ENCODE data around the gene PTPRN2. TPM values are rescaled to one million over a fixed set of nuclear protein-coding genes. Genes with fewer than 3 reads are reported as not detected.

Gene PTPRN2
- total and polyA plus RNA-seq, 2 of the 8 experiments (the other 6 are each of a cell fraction or from before 2014, with no cell fraction given) = 2.6 to 4.5 TPM

- TF ChIP-seq BRCA1 (IDR thresholded peaks at IDR 0.05; ENCODE audit: low read depth, low read length) (no peak), NANOG (IDR thresholded peaks at IDR 0.05; ENCODE audit: insufficient read depth, low read depth, low read length, poor library complexity, severe bottlenecking) (no peak), EGR1 (IDR thresholded peaks at IDR 0.05; ENCODE audit: borderline replicate concordance, low read depth, low read length) (no peak), EP300 (IDR thresholded peaks at IDR 0.05; ENCODE audit: borderline replicate concordance in 1 of 2, low read depth in 2 of 2, low read length in 2 of 2) (no peak)
Measured at GRCh38 chr7:157863176-157863575, 724.4 kb downstream of the PTPRN2 start (continued).

Data from H1 (cell line).